Neural progenitor cell (in vitro differentiated cells): ENCODE measurements around the gene NEB.

Experiments
- CTCF ChIP-seq: fragments of 200-600 bp; sonication (generic); IDR thresholded peaks from 2 replicates; pipeline ENCODE4 v1.5.1; 2017; ENCODE audit warnings: antibody characterized with exemption, mild to moderate bottlenecking
- EZH2 ChIP-seq: fragments of 200-600 bp; sonication (generic); IDR thresholded peaks from 2 replicates; pipeline ENCODE4 v1.6.1; 2017; ENCODE audit warnings: antibody characterized with exemption, mild to moderate bottlenecking, moderate library complexity

DNA sequence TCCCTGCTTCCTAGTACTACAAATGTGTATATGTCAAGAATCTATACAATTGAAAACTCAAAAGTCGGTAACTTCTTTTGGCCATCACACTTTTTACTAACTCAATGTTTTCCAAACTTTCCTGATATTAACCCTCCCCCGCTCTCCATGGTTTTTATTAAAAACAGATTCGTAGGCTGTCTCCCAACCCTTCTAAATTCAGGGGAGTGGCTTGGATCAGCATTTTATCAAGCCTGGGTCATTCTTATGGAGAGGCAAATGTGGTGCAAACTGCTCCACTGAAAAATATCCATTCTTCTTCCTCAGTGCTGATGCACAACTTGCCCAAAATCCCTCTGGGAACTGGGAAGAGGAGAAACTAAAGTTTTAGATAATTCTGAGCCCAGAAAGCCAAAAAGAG is 190.4 kb downstream of the NEB start:
- no peak for TF ChIP-seq CTCF
- no peak for TF ChIP-seq EZH2
